K562 (cell line): ENCODE data around the gene PTPRC. TPM values are rescaled to one million over a fixed set of nuclear protein-coding genes. Genes with fewer than 3 reads are reported as not detected.

Experiments used
- CXXC5 ChIP-seq: fragments of 250-450 bp; sonication (Bioruptor Pico); IDR thresholded peaks from 2 replicates; pipeline ENCODE4 v1.8.0; 2022; ENCODE audit warnings: inconsistent platforms, mild to moderate bottlenecking, moderate library complexity
- DPF2 ChIP-seq: fragments of 450-650 bp; IDR thresholded peaks from 2 replicates; pipeline ENCODE4 v1.6.1; 2016
- EZH2 ChIP-seq: IDR thresholded peaks from 2 replicates; pipeline ENCODE4 v1.6.1; 2012; ENCODE audit warnings: low read depth, mild to moderate bottlenecking, inconsistent platforms, low read length, borderline replicate concordance
- GTF2F1 ChIP-seq: IDR thresholded peaks from 2 replicates; pipeline ENCODE4 v1.6.1; 2011; ENCODE audit warnings: low read depth, low read length, improper control_type of control experiment
- HNRNPK ChIP-seq: fragments of 200-400 bp; formaldehyde crosslinking; IDR thresholded peaks from one replicate; pipeline ENCODE4 v1.6.1; 2018; ENCODE audit warnings: mild to moderate bottlenecking, low read depth, low read length; ENCODE audit not compliant: poor library complexity, severe bottlenecking
- MGA ChIP-seq: fragments of 450-650 bp; IDR thresholded peaks from 2 replicates; pipeline ENCODE4 v1.6.1; 2016; ENCODE audit warnings: mild to moderate bottlenecking, moderate library complexity
- MYC ChIP-seq, 2 experiments: fragments of 250-450 bp in 1 of 2; sonication (Bioruptor Pico) in 1 of 2; IDR thresholded peaks; 2 replicates each; pipeline versions ENCODE4 v1.5.1 to v1.6.1; 2012 to 2021; ENCODE audit warnings: low read depth in 2 of 2, borderline replicate concordance in 1 of 2, improper control_type of control experiment in 1 of 2, low read length in 1 of 2, mild to moderate bottlenecking in 1 of 2, moderate library complexity in 1 of 2
- NFIX ChIP-seq: fragments of 250-450 bp; sonication (Bioruptor Pico); IDR thresholded peaks from 2 replicates; pipeline ENCODE4 v1.4.0; 2020; ENCODE audit warnings: low read depth, mild to moderate bottlenecking, moderate library complexity
- NFRKB ChIP-seq: fragments of 450-650 bp; IDR thresholded peaks from 2 replicates; pipeline ENCODE4 v1.6.1; 2016; ENCODE audit warnings: low read depth
- PHB ChIP-seq: fragments of 250-450 bp; sonication (Bioruptor Pico); IDR thresholded peaks from 2 replicates; pipeline ENCODE4 v1.5.0; 2021
- SIN3B ChIP-seq: fragments of 450-650 bp; IDR thresholded peaks from 2 replicates; pipeline ENCODE4 v1.6.1; 2017; ENCODE audit warnings: low read depth, mild to moderate bottlenecking, moderate library complexity
- SMAD3 ChIP-seq: fragments of 450-650 bp; formaldehyde crosslinking; conservative IDR thresholded peaks from 2 replicates; pipeline ENCODE4 v1.4.0; 2020; ENCODE audit warnings: mild to moderate bottlenecking
- USF2 ChIP-seq: sonication (generic); formaldehyde crosslinking; IDR thresholded peaks from 2 replicates; pipeline ENCODE4 v1.5.0; 2020; ENCODE audit warnings: missing genetic modification reagents
- ZNF184 ChIP-seq: sonication (generic); formaldehyde crosslinking; IDR thresholded peaks from 2 replicates; pipeline ENCODE4 v1.5.0; 2020; ENCODE audit warnings: missing genetic modification reagents
- ZNF316 ChIP-seq: fragments of 450-650 bp; IDR thresholded peaks from 2 replicates; pipeline ENCODE4 v1.6.1; 2016
- polyA plus RNA-seq, 8 experiments: library from polyadenylated mRNA; depleted of rRNA in 4 of 8; stranded (reverse) in 5 of 8; unstranded in 3 of 8; fragments of >200 nt; fragmentation: Nextera tagmentation in 2 of 8; fragmentation: Illumina TruSeq in 1 of 8; extraction: Ambion mirVana in 2 of 8; extraction: Trizol in 1 of 8; gene quantifications; 2 replicates each; pipeline versions ENCODE4 v1.2.1 to v1.2.3, GENCODE V29; 2011 to 2014; ENCODE audit warnings: inconsistent platforms in 1 of 8, missing spikeins in 1 of 8
- total RNA-seq, 7 experiments: library from RNA; depleted of rRNA in 6 of 7; stranded (reverse); fragments of >200 nt in 6 of 7; fragmentation: Illumina TruSeq in 2 of 7; extraction: Trizol in 2 of 7; gene quantifications; 2 replicates each; pipeline versions ENCODE4 v1.2.1 to v1.2.3, GENCODE V29; 2011 to 2021; ENCODE audit warnings: low replicate concordance in 1 of 7

Gene PTPRC
- total and polyA plus RNA-seq, 9 of the 15 experiments (the other 6 are each of a cell fraction or from before 2014, with no cell fraction given) = 7.1 to 107 (median 62.9) TPM

DNA sequence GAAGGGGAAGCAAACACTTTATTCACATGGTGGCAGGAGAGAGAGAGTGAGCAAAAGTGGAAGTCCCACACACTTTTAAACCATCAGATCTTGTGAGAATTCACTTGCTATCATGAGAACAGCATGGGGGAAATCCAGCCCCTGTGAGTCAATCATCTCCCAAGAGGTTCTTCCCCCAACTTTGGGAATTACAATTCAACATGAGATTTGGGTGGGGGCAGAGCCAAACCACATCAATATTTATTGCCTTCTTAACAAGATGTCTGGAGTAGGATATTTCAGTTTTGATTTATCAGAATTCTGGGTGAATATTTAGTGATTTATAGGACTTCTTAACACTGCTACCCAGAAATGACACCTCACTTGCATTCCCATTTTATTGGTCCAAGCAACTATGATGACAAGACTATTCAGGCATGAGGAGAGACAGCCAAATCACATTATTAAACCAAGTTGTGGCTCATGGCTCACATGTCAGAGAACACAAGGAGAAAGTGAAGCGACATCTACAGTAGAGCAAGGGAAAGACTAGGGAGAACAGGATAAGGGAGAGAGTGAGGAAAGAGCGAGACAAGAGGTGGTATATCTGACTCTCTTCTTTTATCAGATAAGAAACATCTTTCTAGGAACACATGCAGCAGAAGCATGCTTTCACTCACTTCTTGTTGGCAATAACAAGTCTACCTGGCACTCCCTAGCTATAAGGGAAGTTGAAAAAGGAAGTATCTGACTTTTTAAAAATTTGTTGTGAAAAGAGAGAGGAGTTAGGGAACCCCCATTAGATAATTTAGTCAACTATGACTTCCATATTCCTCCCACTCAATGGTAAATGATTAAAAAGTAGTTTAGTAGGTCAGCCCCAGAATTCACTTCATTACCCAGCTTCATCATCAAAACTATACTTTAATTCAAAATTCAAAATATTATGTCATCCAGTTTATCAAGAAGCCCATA lies 36.6 kb upstream of the PTPRC start (continued):
- TF ChIP-seq CXXC5 (CRISPR knock-in tag) = peak; percentile 25; the same call in 1 of the 2 replicates
- no peak for TF ChIP-seq GTF2F1
- TF ChIP-seq SMAD3 (CRISPR knock-in tag) = no peak
- TF ChIP-seq NFRKB = no peak
- no peak for TF ChIP-seq SIN3B
- TF ChIP-seq ZNF184 = no peak
- TF ChIP-seq HNRNPK = no peak
- TF ChIP-seq EZH2 = no peak
- TF ChIP-seq PHB (CRISPR knock-in tag) = no peak
- no peak for TF ChIP-seq NFIX (CRISPR knock-in tag)
- TF ChIP-seq MGA = 0 out of 2 replicates have a peak, but pooled peaks have one; percentile 19
- TF ChIP-seq MYC (IDR thresholded peaks at IDR 0.05; ENCODE audit: low read depth, low read length) = 0 out of 2 replicates have a peak, but pooled peaks have one; percentile 33
- TF ChIP-seq MYC (CRISPR knock-in tag; IDR thresholded peaks at IDR 0.05; ENCODE audit: borderline replicate concordance, low read depth) = no peak
- no peak for TF ChIP-seq USF2 (CRISPR knock-in tag)
- TF ChIP-seq DPF2 = 0 out of 2 replicates have a peak, but pooled peaks have one; percentile 30
- no peak for TF ChIP-seq ZNF316
